ENCODE data around the gene P2RX2.

The P2RX2 gene

GRCh38 chr12:132604151-132604618, 14.4 kb upstream of the P2RX2 start:
- no peak for DNase-seq

- DNase-seq = no peak
These were observed 13.7 kb upstream of the P2RX2 start for GRCh38 chr12:132604668-132605441.

DNA sequence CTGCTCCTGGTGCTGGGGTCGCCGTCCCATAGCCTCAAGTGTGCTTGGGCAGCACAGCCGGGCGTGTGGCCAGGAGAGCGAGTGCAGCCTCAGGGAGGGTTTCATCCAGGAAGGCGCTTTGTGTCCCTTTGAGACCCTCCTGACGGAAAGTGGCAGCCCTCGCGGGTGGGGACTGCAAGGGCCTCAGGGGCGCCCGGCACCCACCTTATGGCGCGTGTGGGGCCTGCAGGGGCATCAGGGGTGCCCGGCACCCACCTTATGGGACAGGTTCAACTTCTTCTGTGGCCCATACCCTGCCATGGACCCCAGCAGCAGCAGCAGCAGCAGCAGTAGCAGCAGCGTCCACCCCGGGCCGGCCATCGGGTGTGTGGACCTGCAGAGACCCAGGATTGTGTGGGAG, 12.7 kb upstream of the P2RX2 start:
- no peak for DNase-seq

DNA sequence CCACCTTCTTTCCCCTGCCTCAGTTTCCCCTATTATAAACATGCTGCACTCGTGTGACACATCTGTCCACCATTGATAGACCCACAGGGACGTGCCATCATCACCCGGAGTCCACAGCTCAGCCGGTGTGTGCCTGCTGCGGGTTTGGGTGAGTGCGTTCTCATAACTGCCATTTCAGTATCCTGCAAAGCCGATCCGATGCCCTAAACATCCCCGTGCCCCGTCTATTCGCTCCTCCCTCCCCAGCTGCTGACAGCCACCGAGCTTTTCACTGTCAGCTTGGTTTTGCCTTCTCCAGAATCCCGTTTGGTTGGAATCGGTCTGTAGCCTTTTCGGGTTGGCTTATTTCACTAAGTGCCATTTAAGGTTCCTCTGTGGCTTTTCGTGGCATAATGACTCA, 12.1 kb upstream of the P2RX2 start:
- no peak for DNase-seq

- no peak for DNase-seq
These were observed 11.6 kb upstream of the P2RX2 start for GRCh38 chr12:132606927-132607326.

GRCh38 chr12:132608231-132609171, 10.1 kb upstream of the P2RX2 start:
- no peak for DNase-seq

GRCh38 chr12:132610051-132610759, 8.4 kb upstream of the P2RX2 start, which contains the start of gene LRCOL1:
TSS of gene LRCOL1 (minus strand) at chr12:132610582. CDS start at chr12:132606251, 4,331 bp downstream.
- DNase-seq = peak; percentile 4

DNA sequence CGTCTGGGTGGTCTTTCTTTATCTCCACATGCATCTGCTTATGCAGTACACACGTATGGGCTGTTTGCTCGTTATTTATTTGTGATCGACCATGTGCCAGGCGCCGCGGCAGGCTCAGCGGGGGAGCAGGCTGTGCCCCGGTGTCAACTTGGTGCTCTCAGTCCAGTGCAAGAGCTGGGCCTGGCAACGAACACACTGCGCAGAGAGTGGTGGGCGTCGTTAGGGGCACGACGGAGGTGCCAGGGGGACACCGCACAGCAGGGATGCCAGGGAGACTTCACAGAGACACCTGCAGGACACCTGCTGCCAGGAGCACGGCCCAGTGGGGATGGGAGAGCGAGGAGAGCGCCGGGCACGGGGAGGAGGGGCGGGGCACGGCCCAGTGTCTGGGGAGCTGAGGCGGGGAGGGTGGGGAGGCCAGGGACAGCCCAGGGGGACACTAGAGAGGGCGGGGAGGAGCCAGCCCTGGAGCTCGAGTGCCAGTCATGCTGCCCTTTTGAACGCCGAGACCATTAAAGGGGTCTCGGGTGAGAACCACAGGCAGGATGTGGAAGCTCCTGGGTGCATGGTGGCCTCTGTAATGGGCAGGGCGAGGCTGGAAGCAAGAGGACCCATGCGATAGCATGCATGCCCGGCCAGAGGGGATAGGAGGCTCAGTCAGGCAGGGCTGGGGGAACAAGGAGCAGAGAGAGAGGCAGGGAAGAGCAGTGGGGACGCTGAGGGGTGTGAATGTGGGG, 7.5 kb upstream of the P2RX2 start:
- no peak for DNase-seq

DNA sequence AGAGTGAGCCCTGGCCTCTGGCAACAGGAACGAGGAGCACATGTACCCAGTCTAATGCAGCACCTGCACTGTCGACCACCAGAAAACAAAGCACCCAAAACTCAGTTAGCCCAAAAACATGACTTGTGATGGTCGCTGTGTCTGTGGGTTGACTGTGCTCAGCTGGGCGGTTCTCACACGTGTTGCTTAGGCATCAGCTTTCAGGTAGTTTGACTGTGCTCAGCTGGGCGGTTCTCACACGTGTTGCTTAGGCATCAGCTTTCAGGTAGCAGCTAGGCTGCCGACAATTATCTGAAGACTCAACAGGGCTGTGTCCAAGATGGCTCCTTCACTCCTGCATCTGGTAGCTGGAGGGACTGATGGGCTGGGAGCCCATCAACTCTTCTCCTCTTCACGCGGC, 7.0 kb upstream of the P2RX2 start:
- DNase-seq = no peak

DNA sequence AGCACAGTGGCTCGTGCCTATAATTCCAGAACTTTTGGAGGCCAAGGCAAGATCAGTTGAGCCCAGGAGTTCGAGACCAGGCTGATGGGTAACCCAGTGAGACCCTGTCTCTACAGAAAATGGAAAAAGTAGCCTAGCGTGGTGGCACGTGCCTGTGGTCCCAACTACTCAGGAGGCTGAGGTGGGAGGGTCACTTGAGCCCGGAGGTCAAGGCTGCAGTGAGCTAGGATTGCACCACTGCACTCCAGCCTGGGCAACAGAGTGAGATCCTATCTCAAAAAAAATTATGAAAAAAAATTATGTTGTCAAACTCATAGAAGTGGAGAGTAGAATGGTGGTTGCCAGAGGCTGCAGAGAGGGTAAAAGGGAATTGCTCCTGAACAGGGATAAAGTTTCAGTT, 4.5 kb upstream of the P2RX2 start:
- no peak for DNase-seq

DNA sequence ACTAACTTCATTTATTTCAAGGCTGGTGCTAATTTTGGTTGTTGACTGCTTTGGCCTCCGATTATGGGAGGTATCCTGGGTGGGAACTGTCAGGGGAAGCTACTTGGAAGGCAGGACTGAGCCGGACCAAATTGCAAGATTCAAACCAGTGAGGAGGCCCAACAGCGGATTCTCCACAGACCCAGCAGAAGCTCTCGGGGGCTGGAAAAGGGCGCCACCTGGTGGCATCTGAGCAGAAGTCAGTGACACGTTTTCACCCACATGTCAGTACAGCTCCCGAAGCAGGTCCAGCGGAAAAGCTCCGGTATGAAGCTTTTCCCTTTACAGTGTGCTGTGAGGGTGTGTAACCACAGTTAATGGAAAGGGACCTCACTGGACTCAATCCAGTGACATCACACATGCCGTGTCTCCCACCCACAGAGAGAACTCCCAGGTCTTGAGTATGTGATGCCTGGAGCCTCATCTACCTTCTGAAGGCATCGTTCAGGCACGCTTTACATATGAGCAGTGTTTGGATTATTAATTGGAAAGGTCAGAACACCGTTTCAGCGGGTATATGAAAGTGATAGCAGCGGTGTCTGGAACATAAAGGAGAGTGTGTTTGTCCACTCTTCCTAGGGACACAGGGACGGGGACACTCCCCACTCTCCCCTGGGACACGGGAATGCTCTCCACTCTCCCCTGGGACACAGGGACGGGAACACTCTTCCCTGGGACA, 3.6 kb upstream of the P2RX2 start:
- peak; percentile 64 for DNase-seq

GRCh38 chr12:132615579-132616038, 3.0 kb upstream of the P2RX2 start:
- no peak for DNase-seq

DNA sequence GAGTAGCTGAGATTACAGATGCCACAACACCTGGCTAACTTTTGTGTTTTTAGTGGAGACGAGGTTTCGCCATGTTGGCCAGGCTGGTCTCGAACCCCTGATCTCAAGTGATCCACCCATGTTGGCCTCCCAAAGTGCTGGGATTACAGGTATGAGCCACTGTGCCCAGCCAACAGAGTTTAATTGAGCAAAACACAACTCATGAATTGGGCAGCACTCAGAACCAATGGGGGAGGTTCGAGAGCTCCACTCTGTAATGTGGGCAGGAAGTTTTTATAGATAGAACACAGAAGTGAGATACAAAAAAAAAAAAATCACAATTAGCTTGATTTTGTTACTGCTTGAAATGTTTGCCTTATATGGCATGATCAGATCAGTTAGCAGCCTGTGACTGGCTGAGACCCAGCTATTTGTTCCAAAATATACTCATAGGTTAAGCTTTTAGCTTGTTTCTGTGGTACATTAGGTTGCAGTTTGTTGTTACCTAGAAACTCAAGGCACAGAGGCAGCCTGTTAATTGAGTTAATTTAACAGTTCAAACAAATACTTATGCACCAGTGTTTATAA, 1.4 kb upstream of the P2RX2 start:
- no peak for DNase-seq

GRCh38 chr12:132617822-132618682, 524 bp upstream of the P2RX2 start:
- DNase-seq = no peak

DNA sequence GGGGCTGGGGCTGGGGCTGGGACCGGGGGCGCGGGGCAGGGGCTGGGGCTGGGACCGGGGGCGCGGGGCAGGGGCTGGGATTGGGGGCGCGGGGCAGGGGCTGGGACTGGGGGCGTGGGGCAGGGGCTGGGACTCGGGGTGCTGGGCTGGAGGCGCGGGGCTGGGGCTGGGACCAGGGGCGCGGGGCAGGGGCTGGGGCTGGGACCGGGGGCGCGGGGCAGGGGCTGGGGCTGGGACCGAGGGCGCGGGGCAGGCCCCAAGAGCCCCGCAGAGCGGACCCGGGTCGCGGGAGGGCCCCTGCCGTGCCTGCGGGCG, 452 bp downstream of the P2RX2 start:
- no peak for DNase-seq

GRCh38 chr12:132619386-132620112, 973 bp downstream of the P2RX2 start:
- DNase-seq = no peak

GRCh38 chr12:132620113-132620898, 1.7 kb downstream of the P2RX2 start:
- DNase-seq = no peak

- no peak for DNase-seq
These were observed 2.5 kb downstream of the P2RX2 start for GRCh38 chr12:132620899-132621656.
